Amniotic stem cell (primary cell): Measurements from ENCODE around the gene CARD6.
"Not testable (repeated sequence)": the region's sequence is repeated elsewhere in the genome, so short reads cannot be mapped to it uniquely, and the experiment has no call there.

ENCODE experiments used
- DNase-seq: peaks from one replicate; lab custom pipeline; 2025; lab: John Stamatoyannopoulos, UW

CARD6 gene, protein sequence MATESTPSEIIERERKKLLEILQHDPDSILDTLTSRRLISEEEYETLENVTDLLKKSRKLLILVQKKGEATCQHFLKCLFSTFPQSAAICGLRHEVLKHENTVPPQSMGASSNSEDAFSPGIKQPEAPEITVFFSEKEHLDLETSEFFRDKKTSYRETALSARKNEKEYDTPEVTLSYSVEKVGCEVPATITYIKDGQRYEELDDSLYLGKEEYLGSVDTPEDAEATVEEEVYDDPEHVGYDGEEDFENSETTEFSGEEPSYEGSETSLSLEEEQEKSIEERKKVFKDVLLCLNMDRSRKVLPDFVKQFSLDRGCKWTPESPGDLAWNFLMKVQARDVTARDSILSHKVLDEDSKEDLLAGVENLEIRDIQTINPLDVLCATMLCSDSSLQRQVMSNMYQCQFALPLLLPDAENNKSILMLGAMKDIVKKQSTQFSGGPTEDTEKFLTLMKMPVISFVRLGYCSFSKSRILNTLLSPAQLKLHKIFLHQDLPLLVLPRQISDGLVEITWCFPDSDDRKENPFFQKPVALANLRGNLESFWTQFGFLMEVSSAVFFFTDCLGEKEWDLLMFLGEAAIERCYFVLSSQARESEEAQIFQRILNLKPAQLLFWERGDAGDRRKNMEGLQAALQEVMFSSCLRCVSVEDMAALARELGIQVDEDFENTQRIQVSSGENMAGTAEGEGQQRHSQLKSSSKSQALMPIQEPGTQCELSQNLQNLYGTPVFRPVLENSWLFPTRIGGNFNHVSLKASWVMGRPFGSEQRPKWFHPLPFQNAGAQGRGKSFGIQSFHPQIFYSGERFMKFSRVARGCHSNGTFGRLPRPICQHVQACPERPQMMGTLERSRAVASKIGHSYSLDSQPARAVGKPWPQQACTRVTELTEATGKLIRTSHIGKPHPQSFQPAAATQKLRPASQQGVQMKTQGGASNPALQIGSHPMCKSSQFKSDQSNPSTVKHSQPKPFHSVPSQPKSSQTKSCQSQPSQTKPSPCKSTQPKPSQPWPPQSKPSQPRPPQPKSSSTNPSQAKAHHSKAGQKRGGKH

DNA sequence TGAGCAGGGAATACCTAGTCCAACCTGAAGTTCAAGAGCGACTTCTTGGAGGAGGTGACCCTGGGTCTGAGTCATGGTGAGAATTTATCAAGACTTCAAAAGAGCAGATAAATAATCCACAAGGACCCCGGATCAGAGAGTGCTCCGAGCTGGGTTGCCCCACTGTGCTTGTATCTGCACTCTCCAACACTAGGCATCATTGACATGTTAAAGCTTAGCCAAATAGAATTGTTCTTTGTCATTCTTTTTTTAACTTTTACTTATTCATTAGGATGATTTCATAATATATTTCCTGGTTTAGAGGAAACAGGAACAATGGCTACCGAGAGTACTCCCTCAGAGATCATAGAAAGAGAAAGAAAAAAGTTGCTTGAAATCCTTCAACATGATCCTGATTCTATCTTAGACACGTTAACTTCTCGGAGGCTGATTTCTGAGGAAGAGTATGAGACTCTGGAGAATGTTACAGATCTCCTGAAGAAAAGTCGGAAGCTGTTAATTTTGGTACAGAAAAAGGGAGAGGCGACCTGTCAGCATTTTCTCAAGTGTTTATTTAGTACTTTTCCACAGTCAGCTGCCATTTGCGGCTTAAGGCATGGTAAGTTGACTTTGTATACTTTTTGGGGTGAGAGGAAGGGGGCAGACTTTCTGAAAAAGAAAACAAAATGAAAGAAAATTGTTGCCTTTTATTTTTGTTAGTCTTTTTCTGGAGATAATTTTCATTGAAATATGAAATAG is at the start of gene CARD6:
CARD6 (plus strand) TSS at position 300 of the 738 bp plus-strand sequence; CDS start at position 316, 16 bp downstream.
- no peak for DNase-seq

DNA sequence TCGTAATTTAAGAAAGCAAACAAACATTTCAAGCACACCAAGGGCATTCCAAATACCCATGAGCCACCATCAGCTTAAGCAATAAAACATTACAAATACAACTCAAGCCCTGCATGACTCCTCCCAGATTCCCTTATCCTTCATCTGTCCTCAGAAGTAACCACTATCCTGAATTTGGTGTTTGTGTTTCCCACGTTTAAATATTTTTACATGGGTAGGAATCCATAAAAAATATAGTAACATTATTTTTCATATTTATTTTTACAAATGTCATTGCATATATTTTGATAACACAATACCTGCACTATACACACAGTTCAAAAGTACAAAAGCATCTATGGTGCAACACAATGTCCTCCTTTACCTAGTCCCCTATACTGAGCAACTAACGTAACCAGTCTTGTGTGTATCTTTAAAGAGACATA is 49.4 kb upstream of the CARD6 start:
- DNase-seq, result no peak

DNA sequence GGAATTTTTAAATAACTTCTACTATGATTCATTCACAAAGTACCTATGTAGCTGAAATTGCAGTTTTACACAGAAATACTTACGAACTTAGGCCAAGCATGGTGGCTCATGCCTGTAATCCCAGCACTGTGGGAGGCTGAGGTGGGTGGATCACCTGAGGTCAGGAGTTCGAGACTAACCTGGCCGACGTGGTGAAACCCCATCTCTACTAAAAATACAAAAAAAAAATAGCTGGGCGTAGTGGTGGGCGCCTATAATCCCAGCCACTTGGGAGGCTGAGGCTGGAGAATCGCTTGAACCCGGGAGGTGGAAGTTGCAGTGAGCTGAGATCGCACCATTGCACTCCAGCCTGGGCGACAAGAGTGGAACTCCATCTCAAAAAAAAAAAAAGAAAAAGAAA is 48.5 kb upstream of the CARD6 start:
- not testable (repeated sequence) for DNase-seq

DNA sequence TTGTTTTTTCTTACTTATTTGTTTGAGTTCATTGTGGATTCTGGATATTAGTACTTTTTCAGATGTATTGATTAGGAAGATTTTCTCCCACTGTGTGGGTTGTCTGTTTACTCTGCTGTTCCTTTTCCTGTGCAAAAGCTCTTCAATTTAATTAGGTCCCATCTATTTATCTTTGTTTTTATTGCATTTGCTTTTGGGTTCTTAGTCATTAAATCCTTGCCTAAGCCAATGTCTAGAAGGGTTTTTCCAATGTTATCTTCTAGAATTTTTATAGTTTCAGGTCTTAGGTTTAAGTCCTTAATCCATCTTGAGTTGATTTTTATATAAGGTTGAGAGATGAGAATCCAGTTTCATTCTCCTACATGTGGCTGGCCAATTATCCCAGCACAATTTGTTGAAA is 46.8 kb upstream of the CARD6 start:
- DNase-seq, result not testable (repeated sequence)

DNA sequence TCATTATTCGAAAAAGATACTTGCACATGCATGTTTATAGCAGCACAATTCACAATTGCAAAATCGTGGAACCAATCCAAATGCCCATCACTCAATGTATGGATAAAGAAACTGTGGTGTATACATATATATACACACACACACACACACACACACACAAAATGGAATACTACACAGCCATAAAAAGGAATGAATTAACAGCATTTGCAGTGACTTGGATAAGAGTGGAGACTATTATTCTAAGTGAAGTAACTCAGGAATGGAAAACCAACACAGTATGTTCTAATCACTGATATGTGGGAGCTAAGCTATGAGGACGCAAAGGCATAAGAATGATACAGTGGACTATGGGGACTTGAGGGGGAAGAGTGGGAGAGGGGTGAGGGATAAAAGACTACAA is 46.3 kb upstream of the CARD6 start:
- DNase-seq, result not testable (repeated sequence)

DNA sequence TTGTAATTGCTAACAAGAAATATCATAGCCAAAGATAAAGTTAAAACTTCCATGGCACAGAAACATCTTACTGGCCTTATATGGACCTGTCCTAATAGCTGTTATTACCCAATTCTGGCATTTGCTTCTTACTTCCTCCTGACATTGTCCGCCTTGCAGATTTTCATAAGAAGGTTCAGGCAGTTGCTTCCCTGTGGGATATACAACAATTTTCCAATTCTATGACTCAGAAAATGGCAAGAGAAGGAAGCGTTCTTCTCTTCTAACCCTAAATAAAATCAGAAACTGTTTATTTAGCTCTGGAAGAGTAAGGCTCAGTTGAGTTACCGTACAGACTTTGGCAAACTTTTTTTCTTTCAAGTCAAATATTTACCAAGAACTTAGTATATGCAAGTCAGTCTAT is 44.7 kb upstream of the CARD6 start:
- no peak for DNase-seq

DNA sequence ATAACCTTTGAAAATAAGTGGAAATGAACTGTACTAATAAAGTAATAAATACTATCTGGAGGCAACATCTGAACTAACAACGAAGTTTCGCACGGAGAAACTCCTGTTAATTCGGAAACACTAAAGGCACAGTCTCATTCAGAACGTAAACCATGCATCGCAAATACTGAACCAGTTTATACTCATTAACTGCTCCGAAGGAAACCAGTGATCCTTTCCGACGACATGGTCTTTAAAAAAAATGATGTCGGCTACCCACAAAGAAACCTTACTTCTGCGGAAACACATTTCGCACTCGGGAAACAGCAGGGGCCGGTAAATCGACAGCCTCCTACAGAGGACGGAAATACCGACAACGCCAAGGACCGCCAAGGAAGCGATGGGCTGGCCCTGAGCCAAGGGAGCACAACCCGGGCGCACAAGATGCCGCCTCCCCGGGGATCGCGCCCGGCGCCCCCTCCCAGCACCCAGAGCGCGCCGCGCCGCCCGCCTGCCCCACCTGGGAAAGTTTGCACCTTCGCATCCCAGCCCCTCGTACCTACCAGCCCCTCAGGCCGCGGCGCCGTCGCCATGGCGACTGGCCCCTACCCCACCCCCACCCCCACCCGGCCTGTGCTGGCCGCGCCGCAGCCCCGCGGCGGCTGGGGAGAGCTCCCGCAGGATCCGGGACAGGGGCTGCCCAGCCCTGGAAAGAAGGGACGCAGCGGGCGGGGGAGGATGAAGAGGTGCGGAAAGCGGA is 43.7 kb upstream of the CARD6 start:
- no peak for DNase-seq

DNA sequence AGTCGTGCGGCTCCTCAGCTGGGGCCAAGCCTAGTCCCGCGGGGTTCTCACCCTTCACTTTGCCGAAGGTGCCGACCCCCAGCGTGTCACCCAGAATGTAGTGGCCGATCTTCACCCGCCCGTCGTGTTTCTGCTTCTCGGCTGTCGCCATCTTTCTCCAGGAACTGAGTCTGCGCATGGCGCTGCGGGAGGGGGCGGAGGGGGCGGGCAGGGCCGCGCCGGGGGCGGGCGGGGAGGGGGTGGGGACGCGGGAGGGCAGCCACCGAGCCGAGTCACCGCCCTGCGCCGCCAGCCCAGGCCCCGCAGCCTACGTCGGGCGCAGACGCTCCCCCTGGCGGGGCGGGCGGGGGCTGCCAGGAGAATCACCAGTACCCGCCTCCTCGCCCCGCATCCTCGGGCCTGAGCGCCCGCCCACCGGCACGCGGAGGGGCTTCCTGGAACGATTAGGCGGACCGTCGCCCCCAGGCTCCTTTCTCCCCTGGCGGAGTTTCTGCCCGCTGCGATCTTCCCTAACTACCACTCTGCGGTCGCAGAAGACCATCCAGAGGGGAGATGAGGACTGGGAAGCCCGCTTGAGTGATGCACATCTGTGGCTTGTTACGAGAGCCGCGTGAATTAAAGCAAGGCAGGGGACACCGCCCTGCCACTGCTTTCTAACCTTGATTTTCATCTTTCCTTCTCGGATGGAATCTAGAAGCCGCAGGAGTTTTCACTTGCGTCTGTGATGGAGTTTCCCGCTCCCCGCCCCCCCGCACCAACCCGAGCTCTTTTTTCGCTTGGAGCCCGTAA is 43.0 kb upstream of the CARD6 start, which contains the start of gene PRKAA1:
PRKAA1 (minus strand) TSS at position 363 of the 789 bp plus-strand sequence; CDS start at position 178, 185 bp downstream.
- DNase-seq, result peak; percentile 91

DNA sequence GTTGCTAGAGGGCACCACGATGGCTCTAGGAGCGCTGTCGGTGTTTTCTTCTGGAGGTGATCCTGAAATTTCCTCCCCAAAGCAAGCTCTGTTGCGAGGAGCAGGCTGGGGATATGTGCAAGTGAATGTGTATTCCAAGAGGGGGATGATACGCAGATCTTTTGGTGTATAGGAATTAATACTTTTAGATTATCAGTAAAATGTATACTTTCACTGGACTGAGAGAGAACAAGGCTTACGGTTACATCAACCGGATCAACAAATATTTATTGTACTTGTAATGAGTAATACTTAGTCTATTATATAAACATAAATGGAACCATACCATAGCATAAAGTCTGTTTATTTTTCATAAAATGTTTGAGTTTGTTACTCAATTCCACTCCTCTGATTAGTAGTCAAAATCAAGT is 42.4 kb upstream of the CARD6 start:
- no peak for DNase-seq

DNA sequence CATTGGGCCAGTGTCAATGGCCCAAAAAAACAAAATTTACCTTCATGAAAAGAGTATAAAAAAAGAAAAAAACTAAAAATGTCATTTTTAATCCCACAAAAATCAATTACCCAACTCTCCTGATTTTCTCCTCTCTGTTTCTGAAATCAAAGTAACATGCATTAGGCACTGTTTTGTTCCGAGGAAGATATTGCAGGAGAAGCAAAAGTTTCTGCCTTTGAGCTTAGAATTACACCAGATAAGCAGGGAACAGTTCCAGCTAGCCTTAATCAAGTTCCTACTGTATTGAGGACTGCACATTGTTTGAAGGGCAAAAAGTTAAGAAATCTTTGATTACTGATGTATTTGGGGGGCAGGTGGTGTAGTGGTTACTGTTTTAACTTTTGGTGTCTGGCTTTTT is 41.9 kb upstream of the CARD6 start:
- no peak for DNase-seq

DNA sequence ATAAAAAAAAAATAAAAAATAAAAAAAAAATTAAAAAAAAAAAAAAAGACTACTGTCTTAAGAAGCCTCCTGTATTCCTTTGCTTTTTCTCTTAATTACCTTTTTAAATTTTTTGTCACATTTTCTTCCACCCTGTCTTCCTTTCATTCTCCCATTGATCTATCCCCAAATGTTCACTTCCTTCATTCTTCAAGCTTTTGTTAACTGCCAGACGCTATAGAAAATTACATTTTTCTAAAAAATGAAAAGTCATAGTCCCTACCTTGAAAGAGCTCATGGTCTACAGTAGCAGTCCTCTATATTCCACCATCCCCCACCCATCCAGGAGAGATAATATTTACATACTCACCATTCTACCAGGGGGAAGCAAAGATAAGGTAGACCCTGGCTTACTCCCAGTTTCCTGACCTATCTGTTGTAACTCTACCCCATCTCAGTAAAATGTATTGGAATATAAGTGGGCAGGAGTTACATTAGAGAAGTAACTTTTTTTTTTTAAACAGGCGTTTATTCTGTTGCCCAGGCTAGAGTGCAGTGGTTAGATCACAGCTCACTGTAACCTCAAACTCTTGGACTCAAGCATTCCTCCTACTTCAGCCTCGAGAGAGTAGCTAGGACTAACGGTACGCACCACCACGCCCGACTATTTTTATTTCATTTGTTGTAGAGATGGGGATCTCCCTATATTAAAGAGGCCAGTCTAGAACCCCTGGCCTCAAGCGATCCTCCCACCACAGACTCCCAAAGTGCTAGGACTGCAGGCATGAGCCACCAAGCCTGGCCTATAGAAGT is 39.2 kb upstream of the CARD6 start:
- no peak for DNase-seq

DNA sequence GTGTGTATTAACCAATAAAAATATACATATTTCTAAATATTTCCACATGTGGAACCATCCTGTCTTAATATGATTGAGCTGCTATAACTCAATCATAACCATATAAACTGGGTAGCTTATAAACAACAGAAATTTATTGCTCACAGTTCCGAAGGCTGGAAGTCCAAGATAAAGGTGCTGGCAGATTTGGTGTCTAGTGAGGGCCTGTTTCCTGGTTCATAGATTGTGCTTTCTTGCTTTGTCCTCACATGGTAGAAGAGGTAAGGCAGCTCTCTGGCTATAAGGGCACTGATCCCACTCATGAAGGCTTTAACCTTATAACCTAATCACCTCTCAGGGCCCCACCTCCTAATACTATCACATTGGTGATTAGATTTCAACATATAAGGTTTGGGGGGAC is 29.0 kb upstream of the CARD6 start:
- DNase-seq, result no peak

DNA sequence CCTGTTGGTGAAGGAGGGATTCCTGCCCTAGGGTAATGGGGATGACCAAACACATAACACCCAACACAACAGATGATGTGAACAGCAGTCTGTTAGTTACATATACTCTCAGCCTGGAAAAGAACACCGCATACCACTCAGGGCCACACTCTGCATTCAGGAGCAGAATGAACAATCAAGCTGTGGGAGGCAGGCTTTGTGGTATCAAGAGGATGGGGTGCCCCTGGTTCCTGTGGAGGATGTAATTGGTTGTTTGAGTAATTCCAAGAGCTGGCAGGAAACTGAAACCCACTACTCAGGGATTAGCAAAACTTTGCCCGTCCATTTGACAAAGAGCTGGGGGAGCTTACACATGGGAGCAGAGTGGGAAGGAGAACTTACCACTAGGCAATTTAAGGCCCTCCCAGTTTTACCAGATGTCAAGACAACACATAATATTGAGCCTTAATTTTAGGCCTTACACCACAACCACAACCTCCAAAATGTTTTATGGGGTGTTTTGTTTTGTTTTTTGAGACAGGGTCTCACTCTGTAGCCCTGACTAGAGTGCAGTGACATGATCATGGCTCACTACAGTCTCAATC is 27.4 kb upstream of the CARD6 start:
- no peak for DNase-seq

DNA sequence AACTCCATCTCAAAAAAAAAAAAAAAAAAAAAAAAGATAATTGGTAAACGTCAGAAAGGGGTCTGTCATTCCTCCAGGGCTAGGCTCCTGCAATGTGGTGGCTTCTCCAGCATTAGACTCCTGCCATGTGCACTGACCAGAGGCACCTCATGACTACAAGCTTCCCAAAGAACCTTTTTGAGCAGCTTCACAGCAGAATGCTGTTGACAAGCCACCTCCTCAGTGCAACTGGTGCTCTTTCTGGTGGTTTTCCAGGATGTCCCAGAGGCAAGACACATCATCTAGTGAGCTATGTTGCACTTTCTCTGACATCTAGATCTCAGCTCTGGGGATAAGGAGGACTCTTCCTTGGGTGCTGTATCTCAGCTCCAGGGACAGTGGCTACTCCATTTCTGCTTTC is 17.7 kb upstream of the CARD6 start:
- no peak for DNase-seq

DNA sequence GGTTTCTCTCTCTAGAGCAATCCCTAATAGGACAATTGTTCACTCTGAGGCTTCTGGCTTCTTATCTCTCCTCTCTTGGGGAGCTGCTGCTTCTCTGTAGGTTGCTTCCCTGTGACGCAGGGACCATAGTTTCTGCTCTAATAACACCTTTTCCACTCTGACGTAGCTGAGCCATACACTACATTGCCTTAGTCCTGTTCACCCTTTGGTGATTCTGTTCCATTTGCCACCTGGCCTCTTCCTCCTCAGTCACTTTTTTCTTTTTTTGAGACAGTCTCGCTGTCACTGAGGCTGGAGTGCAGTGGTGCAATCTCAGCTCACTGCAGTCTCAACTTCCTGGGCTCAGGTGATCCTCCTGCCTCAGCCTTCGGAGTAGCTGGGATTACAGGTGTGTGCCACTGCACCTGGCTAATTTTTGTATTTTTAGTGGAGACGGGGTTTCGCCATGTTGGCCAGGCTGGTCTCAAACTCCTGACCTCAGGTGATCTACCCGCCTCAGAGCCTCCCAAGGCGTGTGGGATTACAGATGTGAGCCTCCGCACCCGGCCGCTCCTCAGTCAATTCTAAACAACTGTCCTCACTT is 15.6 kb upstream of the CARD6 start:
- not testable (repeated sequence) for DNase-seq

DNA sequence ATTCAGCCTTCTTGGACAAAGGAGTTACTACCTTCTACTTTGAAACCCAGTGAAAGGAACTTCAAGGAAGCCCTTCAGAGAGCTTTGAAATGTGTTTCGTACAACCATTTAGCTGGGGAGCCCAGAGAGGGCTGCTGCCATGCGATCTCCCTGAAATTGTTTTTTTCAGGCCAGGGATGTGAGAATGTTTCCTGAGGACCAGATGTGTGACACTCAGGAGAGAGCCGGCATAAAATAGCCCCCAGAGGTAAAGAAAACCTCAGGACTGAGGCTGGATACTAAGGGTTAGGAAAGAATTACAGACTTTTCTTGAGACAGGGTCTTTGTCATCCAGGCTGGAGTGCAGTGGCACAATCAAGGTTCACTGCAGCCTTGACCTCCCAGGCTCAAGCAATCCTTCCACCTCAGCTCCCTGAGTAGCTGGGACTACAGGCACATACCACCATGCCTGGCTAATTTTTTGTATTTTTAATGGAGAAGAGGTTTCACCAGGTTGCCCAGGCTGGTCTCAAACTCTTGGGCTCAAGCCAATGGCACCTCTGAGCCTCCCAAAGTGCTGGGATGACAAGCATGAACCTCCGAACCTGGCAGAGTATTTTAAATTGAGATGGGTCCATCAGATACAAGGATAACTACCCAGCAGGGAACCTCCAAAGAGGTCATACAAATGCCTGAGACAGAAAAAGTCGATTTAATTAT is 14.5 kb upstream of the CARD6 start:
- DNase-seq, result no peak

DNA sequence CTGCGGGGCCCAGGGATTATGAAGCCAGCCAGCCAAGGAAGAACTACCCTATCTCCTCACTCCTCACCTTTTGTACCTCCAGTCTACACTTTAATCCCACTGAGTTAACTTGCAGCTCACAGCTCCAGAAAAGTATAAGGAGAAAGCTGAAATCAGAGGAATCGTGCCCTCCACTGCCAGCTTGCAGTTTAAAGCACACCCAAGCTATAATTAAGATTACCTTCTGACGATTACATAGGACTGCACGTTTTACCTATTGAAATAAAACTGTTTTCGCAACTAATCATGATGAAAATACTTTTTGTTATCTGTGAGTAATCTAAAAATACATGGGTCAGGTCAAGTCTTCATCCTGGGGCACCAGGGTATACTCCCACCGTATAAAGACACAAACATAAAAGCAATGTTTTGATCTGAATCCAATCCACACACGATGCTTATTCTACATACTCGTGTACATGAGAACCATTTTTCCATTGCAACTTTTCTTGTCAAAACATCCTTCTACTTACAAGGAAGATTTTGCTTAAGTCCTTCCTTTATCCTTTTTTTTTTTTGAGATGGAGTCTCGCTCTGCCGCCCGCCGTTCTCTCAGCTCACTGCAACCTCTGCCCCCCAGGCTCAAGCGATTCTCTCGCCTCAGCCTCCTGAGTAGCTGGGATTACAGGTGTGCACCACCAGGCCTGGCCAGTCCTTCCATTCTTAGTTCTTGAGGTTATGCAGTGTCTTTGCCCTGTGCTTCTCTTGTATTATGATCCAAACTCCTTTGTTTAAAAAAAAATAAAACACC is 13.8 kb upstream of the CARD6 start:
- DNase-seq, result no peak
